Astrocyte (in vitro differentiated cells and primary cell): Measurements from ENCODE around the gene TXNDC12. TPM values are rescaled to one million over a fixed set of nuclear protein-coding genes. Genes with fewer than 3 reads are reported as not detected.
"Not testable (repeated sequence)": the region's sequence is repeated elsewhere in the genome, so short reads cannot be mapped to it uniquely, and the experiment has no call there.

Source experiments
- DNase-seq: peaks from one replicate; pipeline ENCODE4 v3.0.0-alpha.2; 2010; ENCODE audit warnings: low read depth
- FAIRE-seq: peaks from 2 replicates; lab custom pipeline; 2011; peaks lifted over from hg19 to GRCh38; lab: Jason Lieb, UNC
- H2AFZ ChIP-seq: 2 replicates; pipeline ENCODE4 v1.6.0; 2012; ENCODE audit warnings: low read depth, low read length, inconsistent platforms
- H3K27ac ChIP-seq: 2 replicates; pipeline ENCODE4 v1.5.1; 2011; ENCODE audit warnings: low read depth, low read length, inconsistent platforms
- H3K27me3 ChIP-seq: 2 replicates; pipeline ENCODE4 v1.6.0; 2011; ENCODE audit warnings: low read length, inconsistent platforms; ENCODE audit not compliant: insufficient read depth
- H3K36me3 ChIP-seq: 2 replicates; pipeline ENCODE4 v1.5.1; 2011; ENCODE audit warnings: low read length, inconsistent platforms; ENCODE audit not compliant: insufficient read depth
- H3K4me1 ChIP-seq: 2 replicates; pipeline ENCODE4 v1.5.1; 2011; ENCODE audit warnings: low read length, inconsistent platforms; ENCODE audit not compliant: insufficient read depth
- H3K4me2 ChIP-seq: 2 replicates; pipeline ENCODE4 v1.6.0; 2012; ENCODE audit warnings: low read length, inconsistent platforms
- H3K4me3 ChIP-seq: 2 replicates; pipeline ENCODE4 v1.5.1; 2011; ENCODE audit warnings: low read depth, mild to moderate bottlenecking, low read length, inconsistent platforms; ENCODE audit not compliant: insufficient read depth
- H3K79me2 ChIP-seq: 2 replicates; pipeline ENCODE4 v1.6.0; 2012; ENCODE audit warnings: mild to moderate bottlenecking, low read length, inconsistent platforms; ENCODE audit not compliant: insufficient read depth
- H3K9ac ChIP-seq: 2 replicates; pipeline ENCODE4 v1.6.0; 2012; ENCODE audit warnings: mild to moderate bottlenecking, low read length, inconsistent platforms
- H3K9me3 ChIP-seq: 2 replicates; pipeline ENCODE4 v1.5.1; 2012; ENCODE audit warnings: low read depth, mild to moderate bottlenecking, low read length, inconsistent platforms; ENCODE audit not compliant: insufficient read depth
- H4K20me1 ChIP-seq: 2 replicates; pipeline ENCODE4 v1.6.0; 2012; ENCODE audit warnings: low read length, inconsistent platforms; ENCODE audit not compliant: insufficient read depth
- H3K27ac Mint-ChIP-seq: one replicate; pipeline ENCODE4 v1.8.0; 2021; ENCODE audit warnings: mild to moderate bottlenecking, mixed read lengths; ENCODE audit not compliant: unreplicated experiment
- H3K27me3 Mint-ChIP-seq: one replicate; pipeline ENCODE4 v1.8.0; 2021; ENCODE audit warnings: low read depth, mixed read lengths; ENCODE audit not compliant: unreplicated experiment
- H3K36me3 Mint-ChIP-seq: one replicate; pipeline ENCODE4 v1.8.0; 2021; ENCODE audit warnings: low read depth, mixed read lengths; ENCODE audit not compliant: unreplicated experiment
- H3K4me1 Mint-ChIP-seq: one replicate; pipeline ENCODE4 v1.8.0; 2021; ENCODE audit warnings: low read depth, mixed read lengths; ENCODE audit not compliant: unreplicated experiment
- H3K4me3 Mint-ChIP-seq: one replicate; pipeline ENCODE4 v1.8.0; 2021; ENCODE audit warnings: mild to moderate bottlenecking, moderate library complexity, mixed read lengths; ENCODE audit not compliant: unreplicated experiment
- H3K9me3 Mint-ChIP-seq: one replicate; pipeline ENCODE4 v1.8.0; 2021; ENCODE audit warnings: mild to moderate bottlenecking, mixed read lengths; ENCODE audit not compliant: unreplicated experiment
- CTCF ChIP-seq: IDR thresholded peaks from 2 replicates; pipeline ENCODE4 v1.5.1; 2011; ENCODE audit warnings: low read depth, mild to moderate bottlenecking, inconsistent platforms, low read length, moderate library complexity; ENCODE audit not compliant: insufficient read depth
- EZH2 ChIP-seq: IDR thresholded peaks from 2 replicates; pipeline ENCODE4 v1.6.1; 2012; ENCODE audit warnings: mild to moderate bottlenecking, low read length, inconsistent platforms; ENCODE audit not compliant: insufficient read depth
- total RNA-seq: library from RNA; stranded (reverse); gene quantifications from 2 replicates; pipeline ENCODE4 v1.2.1, GENCODE V29; 2021

TXNDC12 gene
- total RNA-seq, 1 donor from 2014 or later: 66.8 TPM

DNA sequence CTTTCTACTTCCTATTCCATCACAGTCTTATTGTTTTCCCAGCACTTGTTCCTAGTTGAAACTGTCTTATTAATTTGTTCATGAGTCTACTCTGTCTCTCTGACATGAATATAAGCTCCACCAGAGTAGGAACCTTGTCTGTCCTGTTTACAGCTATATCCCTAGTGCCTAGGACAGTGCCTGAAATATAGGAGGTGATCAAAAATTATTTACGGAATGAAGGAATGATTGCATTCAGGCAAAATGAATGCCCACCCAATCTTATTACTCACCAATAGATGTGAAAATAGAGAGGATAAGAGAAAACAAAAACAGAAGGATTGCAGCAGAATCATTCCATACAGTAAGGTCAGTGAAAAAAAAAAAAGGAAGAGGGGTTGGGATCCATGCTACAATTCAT, 1.1 kb downstream of the TXNDC12 start:
- no peak overlapping the region for H3K27ac ChIP-seq
- FAIRE-seq (no peak), DNase-seq (no peak)
- no peaks in the 10 kb centered on the region for H3K9me3 ChIP-seq
- Mint-ChIP-seq H3K9me3 (no peaks in the 10 kb centered on the region), H3K4me1 (peaks cover 21% of the 10 kb centered on the region), H3K27me3 (no peaks in the 10 kb centered on the region), H3K36me3 (peaks cover 9% of the 10 kb centered on the region), H3K4me3 (peak overlapping the region; percentile 99), H3K27ac (peak overlapping the region; percentile 24)
- no peak overlapping the region for H2AFZ ChIP-seq
- peak overlapping the region; percentile 94 for H3K4me2 ChIP-seq
- peak overlapping the region; percentile 87 for H3K4me3 ChIP-seq
- TF ChIP-seq EZH2: no peak
- no peak for TF ChIP-seq CTCF
- peaks cover 11% of the 10 kb centered on the region for H3K4me1 ChIP-seq
- peak overlapping the region; percentile 92 for H3K9ac ChIP-seq
- H3K36me3 ChIP-seq: no peaks in the 10 kb centered on the region
- H3K79me2 ChIP-seq: peaks cover 76% of the 10 kb centered on the region
- no peaks in the 10 kb centered on the region for H3K27me3 ChIP-seq
- H4K20me1 ChIP-seq: peaks cover 22% of the 10 kb centered on the region

- not testable (repeated sequence) for H3K4me1 Mint-ChIP-seq, H3K4me3 ChIP-seq, H3K4me3 Mint-ChIP-seq, H3K4me2 ChIP-seq, H3K27me3 ChIP-seq, H3K9me3 ChIP-seq, DNase-seq, H3K27ac ChIP-seq, FAIRE-seq, H3K27ac Mint-ChIP-seq, H3K36me3 ChIP-seq, H3K4me1 ChIP-seq, H2AFZ ChIP-seq, H3K9me3 Mint-ChIP-seq, H3K9ac ChIP-seq, H3K27me3 Mint-ChIP-seq, H3K36me3 Mint-ChIP-seq
- Histone ChIP-seq H3K79me2 (peaks cover 76% of the 10 kb centered on the region), H4K20me1 (peaks cover 17% of the 10 kb centered on the region)
Observed at GRCh38 chr1:52049337-52049736, 5.7 kb downstream of the TXNDC12 start.

GRCh38 chr1:52045666-52046195, 9.3 kb downstream of the TXNDC12 start:
- H3K27me3 ChIP-seq, H3K36me3 ChIP-seq, H3K4me3 Mint-ChIP-seq, H3K4me1 ChIP-seq, H3K4me2 ChIP-seq, H4K20me1 ChIP-seq, H3K27ac ChIP-seq, H3K9ac ChIP-seq, H3K9me3 ChIP-seq, H3K4me1 Mint-ChIP-seq, H3K9me3 Mint-ChIP-seq, H3K4me3 ChIP-seq, FAIRE-seq, H2AFZ ChIP-seq, H3K27ac Mint-ChIP-seq, H3K27me3 Mint-ChIP-seq, DNase-seq: not testable (repeated sequence)
- peaks cover 66% of the 10 kb centered on the region for H3K79me2 ChIP-seq
- peaks cover 12% of the 10 kb centered on the region for H3K36me3 Mint-ChIP-seq
